ENCODE results near the gene ST3GAL5.

ST3GAL5 gene

DNA sequence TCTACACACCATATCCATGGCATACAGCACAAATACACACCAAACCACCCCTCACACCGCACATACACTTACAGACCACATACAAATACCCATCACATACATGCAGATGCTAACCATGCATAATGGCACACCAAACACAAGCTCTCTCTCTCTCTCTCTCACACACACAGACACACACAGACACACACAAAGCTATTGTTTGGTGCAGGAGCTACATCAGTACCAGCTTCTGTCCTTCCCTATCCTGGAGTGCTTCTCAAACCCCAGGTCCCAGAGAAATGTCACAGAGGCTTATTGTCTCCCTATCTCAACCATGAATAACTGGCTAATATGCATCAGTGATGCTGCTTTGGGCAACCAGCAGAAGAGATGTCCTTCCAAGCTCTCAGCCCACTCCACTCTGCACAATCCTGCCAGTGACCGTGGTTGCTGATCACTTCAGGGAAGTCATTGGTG is 36.5 kb upstream of the ST3GAL5 start:
- Mint-ChIP-seq H3K4me3 (no peak overlapping the region), H3K27me3 (no peaks in the 10 kb centered on the region), H3K27ac (no peak overlapping the region), H3K9me3 (ENCODE audit: low read depth) (no peaks in the 10 kb centered on the region), H3K36me3 (peaks cover 3% of the 10 kb centered on the region), H3K4me1 (ENCODE audit: low read depth) (peaks cover 23% of the 10 kb centered on the region)

DNA sequence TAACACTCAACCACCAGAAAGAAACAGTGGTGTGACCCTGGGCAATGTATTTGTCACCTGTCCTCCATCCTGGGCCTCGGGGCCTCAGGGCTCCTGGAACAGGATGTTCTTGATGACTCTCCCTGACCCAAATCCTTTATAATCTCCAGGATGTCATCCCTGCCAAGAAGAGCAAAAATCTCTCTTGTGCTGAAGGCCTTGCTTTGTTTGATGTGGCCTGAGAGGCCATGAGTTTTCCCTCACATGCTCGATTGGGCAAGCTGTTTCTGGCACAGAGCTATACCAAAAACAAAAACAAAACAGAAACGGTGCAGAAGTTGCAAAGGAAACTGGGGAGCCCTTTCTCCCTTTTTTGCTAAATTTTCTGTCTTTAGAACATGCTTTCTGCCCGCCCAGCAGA is 35.7 kb upstream of the ST3GAL5 start:
- no peaks in the 10 kb centered on the region for H3K9me3 Mint-ChIP-seq (ENCODE audit: low read depth)
- H3K27ac Mint-ChIP-seq, result no peak overlapping the region
- H3K36me3 Mint-ChIP-seq, result peaks cover under 1% of the 10 kb centered on the region
- no peaks in the 10 kb centered on the region for H3K27me3 Mint-ChIP-seq
- peaks cover 21% of the 10 kb centered on the region for H3K4me1 Mint-ChIP-seq (ENCODE audit: low read depth)
- no peak overlapping the region for H3K4me3 Mint-ChIP-seq

DNA sequence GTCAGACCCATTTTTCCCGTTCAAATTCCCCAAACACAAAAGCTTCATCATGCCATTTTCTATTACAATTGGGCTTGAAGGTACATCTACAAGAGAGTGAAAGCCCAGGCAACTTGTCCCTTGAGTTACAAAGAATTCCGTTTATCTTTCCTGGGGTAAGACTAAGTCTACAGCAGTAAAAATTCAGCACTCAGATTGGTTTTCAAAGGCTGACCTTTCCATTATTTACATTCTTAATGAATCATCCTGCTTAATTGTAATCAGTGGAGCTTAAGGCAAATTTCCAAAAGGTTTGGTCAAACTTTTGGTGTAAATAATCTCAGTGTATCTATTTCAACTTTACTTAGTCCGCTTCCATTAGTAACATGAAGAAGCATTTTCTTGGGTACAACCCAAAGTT is 33.4 kb upstream of the ST3GAL5 start:
- Mint-ChIP-seq H3K4me3 (no peak overlapping the region), H3K36me3 (peaks cover 3% of the 10 kb centered on the region), H3K9me3 (ENCODE audit: low read depth) (no peaks in the 10 kb centered on the region), H3K27me3 (no peaks in the 10 kb centered on the region), H3K4me1 (ENCODE audit: low read depth) (peaks cover 8% of the 10 kb centered on the region), H3K27ac (no peak overlapping the region)

DNA sequence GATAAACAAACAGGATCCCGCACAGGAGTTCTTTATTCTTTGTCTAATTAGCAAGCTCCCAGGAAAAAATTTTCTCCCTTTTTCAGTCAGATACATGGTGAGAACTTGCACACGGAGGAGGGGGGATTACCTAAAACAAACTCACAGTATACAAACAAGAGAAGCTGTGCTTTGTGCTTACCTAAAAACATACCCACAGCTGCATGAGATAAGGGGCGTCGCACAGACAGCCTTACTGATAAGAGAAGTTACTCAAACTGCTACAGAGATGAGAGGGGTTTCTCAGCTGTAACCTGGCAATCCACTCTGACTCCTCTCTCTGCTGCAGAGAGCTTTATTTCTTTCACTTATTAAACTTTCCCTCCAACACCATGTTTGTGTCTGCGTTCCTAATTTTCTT is 32.9 kb upstream of the ST3GAL5 start:
- no peak overlapping the region for H3K27ac Mint-ChIP-seq
- H3K4me3 Mint-ChIP-seq, result no peak overlapping the region
- no peaks in the 10 kb centered on the region for H3K9me3 Mint-ChIP-seq (ENCODE audit: low read depth)
- no peaks in the 10 kb centered on the region for H3K27me3 Mint-ChIP-seq
- H3K36me3 Mint-ChIP-seq, result peaks cover 3% of the 10 kb centered on the region
- H3K4me1 Mint-ChIP-seq (ENCODE audit: low read depth), result peaks cover 8% of the 10 kb centered on the region

DNA sequence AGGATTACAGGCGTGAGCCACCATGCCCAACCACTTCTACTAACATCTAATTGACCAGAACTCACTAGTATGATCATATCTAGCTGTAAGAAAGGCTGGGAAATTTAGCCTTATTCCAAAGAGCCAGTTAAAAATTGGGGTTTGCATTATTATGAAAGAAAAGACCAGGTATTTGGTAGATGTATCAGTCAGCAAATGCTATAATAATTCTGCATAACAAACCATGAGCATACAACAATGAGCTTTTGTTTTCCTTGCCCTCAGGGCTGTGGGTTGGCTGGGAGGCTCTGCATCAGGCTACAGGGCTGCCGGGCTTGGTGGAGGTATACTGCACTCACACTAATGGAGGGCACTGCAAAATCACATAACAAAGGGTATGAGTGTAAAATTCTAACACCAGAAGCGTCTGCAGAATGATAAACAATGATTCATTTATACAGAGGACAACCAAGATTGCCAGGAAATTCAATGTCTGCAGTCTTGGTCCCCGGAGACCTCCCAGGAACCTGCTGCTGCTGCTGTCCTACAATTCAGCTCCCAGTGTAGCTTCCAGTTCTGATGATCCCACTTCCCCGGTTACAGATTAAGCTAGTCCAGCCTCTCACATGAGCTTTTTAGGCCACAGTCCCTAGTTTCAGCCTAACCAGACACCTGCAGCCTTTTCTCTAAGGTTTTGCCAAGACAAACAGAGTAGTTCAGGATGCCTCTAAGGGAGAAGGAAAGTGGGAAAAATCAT is 32.2 kb upstream of the ST3GAL5 start:
- Mint-ChIP-seq H3K27me3 (no peaks in the 10 kb centered on the region), H3K9me3 (ENCODE audit: low read depth) (no peaks in the 10 kb centered on the region), H3K27ac (no peak overlapping the region), H3K4me1 (ENCODE audit: low read depth) (peaks cover 8% of the 10 kb centered on the region), H3K36me3 (peaks cover 5% of the 10 kb centered on the region), H3K4me3 (no peak overlapping the region)

DNA sequence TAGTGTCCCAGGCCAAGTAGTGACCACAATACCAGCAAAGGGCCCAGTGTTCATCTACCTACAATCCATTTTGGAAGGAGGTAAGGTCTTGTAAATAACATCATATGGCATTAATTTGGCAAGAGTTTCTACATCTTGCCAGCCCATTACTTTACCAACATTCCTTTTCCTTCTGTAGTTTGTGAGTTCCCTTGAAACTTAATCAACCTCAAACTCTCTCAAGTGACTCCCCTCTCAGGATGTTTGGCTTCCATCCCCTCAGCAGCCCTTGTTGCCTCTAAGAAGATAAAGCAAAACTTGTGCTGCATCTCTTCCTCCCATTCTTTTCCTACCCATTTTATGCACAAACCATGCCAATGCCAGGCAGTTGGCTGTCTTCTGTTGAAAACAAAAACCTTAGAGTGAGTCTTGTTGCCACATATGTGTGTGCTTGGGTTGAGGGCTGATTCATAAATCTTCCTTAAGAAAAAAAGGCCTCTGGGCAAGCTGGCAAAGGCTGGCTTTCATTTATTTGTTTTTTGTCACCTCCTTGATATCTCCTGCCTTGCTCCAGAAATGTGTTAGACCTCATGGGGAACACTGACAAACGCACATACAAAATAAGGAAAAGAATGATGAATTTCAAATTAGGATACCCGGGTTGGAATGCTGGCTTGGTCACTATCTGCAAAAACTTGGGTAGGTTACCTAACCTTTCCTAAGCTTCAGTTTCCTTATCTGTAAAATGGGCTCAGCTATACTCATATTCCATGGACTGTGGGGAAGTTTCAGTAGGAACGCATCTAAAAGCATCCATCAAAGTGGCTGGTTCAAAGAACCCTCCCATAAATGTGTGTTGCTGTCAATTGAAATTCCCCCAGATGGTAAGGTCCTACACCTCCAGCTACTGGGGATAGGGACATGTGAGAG is 29.4 kb upstream of the ST3GAL5 start:
- Mint-ChIP-seq H3K27ac (no peak overlapping the region), H3K9me3 (ENCODE audit: low read depth) (no peaks in the 10 kb centered on the region), H3K36me3 (peaks cover 20% of the 10 kb centered on the region), H3K4me1 (ENCODE audit: low read depth) (no peaks in the 10 kb centered on the region), H3K27me3 (no peaks in the 10 kb centered on the region), H3K4me3 (no peak overlapping the region)

DNA sequence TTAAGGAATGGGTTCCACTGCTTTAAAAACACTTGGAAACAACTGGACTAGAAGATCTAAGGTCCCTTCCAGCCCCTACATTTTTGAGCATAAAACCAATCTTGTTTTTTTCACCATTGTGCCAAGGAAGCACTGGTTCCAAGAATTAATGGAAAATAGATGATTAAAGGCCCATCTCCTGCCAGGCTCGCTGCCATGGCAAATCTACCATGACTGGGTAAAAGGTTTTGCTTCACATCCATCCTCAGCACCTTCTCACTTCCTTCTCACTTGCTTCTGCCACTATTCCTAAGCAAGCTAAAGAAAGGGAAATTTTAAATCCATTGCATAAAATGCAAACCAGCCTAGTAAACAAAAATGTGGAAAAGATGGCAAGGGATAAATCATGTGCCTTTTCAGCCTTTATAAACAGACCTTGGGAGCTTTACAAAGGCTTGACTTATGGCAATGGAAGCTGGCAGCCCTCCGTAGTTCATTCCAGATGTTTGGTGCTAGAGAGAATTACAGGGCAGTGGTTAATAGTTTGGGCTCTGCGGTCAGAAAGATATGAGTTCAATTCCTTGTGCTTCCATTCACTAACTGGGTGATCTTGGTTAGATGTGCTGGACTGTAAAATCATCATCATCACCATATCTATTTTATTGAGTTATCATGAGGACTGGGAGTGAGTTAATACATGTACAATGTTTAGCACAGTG is 27.0 kb upstream of the ST3GAL5 start:
- no peak overlapping the region for H3K27ac Mint-ChIP-seq
- H3K4me1 Mint-ChIP-seq (ENCODE audit: low read depth), result peaks cover 3% of the 10 kb centered on the region
- no peaks in the 10 kb centered on the region for H3K27me3 Mint-ChIP-seq
- H3K36me3 Mint-ChIP-seq, result peaks cover 20% of the 10 kb centered on the region
- H3K9me3 Mint-ChIP-seq (ENCODE audit: low read depth), result no peaks in the 10 kb centered on the region
- no peak overlapping the region for H3K4me3 Mint-ChIP-seq

DNA sequence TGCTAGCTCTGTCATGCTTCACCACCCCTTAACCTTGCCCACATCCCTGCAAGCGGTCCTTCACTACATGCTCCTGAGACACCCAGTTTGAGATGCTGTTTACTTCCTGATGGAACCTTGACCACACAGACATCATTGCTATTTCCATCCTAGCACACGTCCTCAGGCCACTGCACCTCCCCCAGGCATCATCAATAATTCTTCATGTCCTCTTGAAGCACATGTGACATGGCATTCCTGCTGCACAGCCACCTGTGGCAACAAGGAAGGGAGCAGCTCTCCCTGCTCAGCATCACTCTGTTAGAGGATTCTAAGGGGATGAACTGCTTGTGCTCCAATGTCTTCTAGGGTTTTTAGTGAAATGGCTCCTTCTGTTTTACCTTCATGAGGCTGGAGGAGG is 26.1 kb upstream of the ST3GAL5 start:
- Mint-ChIP-seq H3K4me3 (no peak overlapping the region), H3K4me1 (ENCODE audit: low read depth) (peaks cover 4% of the 10 kb centered on the region), H3K27me3 (no peaks in the 10 kb centered on the region), H3K36me3 (peaks cover 20% of the 10 kb centered on the region), H3K27ac (no peak overlapping the region), H3K9me3 (ENCODE audit: low read depth) (no peaks in the 10 kb centered on the region)

DNA sequence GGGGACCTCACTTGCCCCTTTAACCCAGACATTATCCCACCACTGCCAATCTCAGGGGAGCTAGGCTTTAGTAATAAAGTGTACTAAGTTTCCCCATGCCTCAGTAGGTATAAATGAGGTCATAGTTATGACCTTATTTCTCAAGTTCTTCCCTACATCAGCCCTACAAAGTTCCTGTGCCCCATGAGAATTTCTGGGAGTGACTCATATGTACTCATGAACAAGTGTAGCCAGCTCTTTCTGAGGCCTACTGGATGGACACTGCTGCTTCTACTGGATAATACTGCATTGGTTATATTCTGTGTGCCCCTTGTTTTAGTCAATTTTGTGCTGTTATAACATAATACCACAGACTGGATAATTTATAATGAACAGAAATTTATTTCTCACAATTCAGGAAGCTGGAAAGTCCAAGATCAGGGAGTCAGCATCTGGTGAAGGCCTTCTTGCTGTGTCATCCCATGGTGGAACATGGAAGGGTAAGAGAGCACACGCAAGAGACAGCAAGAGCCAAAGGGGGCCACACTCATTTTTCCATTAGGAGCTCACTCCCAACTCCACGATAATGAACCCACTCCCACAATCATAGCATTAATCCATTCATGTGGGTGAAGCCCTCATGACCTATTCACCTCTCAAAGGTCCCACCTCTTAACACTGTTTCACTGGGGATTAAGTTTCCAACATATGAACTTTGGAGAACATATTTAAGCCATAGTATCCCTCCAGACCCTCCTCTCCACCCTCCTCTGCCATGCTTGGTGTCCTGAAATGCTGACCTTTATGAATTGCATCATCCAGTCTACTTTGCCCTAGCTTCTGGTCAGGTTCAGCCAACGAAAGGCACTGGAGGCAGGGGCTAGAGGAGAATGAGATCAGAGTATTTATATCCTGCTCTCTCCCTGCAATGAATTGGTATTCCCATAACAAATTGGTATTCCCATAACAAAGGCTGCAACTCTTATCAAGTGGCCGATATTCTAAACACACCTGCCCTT is 25.4 kb upstream of the ST3GAL5 start:
- H3K4me3 Mint-ChIP-seq, result no peak overlapping the region
- H3K27ac Mint-ChIP-seq, result no peak overlapping the region
- H3K36me3 Mint-ChIP-seq, result peaks cover 20% of the 10 kb centered on the region
- no peaks in the 10 kb centered on the region for H3K27me3 Mint-ChIP-seq
- peaks cover 4% of the 10 kb centered on the region for H3K4me1 Mint-ChIP-seq (ENCODE audit: low read depth)
- H3K9me3 Mint-ChIP-seq (ENCODE audit: low read depth), result no peaks in the 10 kb centered on the region

DNA sequence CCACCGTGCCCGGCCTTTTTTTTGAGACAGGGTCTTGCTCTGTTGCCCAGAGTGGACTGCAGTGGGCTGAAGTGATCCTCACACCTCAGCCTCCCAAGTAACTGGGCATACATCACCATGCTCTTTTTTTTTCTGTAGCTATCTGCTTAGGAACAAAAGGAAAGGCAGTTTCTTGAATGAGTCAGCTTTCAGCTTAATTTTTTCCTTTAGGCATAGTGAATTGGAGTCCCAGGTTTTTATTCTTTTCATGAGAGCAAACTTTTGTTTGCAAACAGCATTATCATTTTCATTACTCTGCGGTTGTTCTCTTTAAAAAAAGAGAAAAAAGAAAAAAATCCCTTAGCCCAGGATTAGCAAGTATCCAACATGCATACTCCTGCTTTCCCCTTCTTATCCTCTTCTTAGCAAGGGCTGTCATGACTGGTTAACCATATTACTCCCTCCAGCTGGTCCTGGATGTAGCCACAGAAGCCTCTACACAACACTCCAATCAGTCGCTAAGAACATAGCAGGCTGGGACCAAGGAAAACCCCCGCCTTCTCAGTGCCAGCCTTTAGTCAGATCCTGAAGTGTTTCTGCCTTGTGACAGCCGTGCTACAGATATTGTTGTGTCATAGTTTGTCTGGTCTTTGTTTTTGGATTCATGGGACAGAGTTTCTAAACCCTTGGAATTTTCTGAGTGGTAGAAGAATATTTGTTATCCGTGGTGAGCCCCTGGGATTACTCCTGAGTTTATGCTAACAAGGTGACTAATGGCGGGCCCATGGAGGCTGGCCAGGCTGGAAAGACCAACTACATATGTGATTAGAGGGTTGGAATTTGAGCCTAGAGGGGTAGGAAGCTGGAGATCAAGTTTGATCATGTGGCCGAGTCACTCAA is 23.3 kb upstream of the ST3GAL5 start:
- Mint-ChIP-seq H3K36me3 (peaks cover 17% of the 10 kb centered on the region), H3K9me3 (ENCODE audit: low read depth) (no peaks in the 10 kb centered on the region), H3K27ac (no peak overlapping the region), H3K4me3 (no peak overlapping the region), H3K4me1 (ENCODE audit: low read depth) (peaks cover 7% of the 10 kb centered on the region), H3K27me3 (no peaks in the 10 kb centered on the region)

DNA sequence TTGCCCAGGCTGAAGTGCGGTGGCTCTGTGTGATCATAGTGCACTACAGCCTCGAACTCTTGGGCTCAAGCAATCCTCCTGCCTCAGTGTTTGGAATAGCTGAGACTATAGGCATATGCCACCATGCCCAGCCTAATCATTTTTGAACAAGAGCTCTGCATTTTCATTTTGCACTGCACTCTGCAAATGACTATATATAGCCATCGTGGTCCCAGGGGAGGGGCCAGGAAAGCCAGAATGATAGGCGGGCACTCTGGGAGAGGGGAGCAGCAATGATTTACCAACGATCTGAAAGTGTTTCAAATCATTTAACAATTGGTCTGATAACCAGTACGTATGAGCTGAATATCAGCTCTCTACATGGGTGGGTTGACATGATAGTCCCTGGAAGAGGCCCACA is 22.3 kb upstream of the ST3GAL5 start:
- no peaks in the 10 kb centered on the region for H3K9me3 Mint-ChIP-seq (ENCODE audit: low read depth)
- peaks cover 7% of the 10 kb centered on the region for H3K4me1 Mint-ChIP-seq (ENCODE audit: low read depth)
- no peak overlapping the region for H3K4me3 Mint-ChIP-seq
- H3K36me3 Mint-ChIP-seq, result peaks cover 16% of the 10 kb centered on the region
- no peak overlapping the region for H3K27ac Mint-ChIP-seq
- H3K27me3 Mint-ChIP-seq, result no peaks in the 10 kb centered on the region

DNA sequence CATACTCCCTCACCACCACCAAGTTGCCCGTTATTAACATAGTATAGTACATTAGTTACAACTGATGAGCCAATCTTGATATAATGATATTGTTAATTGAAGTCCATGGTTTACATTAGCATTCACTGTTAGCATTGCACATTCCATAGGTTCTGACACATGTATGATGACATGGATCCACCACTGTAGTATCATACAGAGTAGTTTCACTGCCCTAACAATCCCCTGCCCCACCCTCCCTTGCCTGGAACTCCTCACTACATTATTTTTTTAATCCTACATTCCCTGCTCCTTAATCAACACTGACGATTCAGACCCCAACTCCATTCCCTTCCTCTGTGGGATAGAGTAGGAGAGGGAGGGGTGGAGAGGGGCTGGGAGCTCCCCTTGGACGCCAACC is 20.2 kb upstream of the ST3GAL5 start:
- Mint-ChIP-seq H3K27ac (no peak overlapping the region), H3K4me1 (ENCODE audit: low read depth) (peaks cover 7% of the 10 kb centered on the region), H3K27me3 (no peaks in the 10 kb centered on the region), H3K36me3 (peaks cover 4% of the 10 kb centered on the region), H3K4me3 (no peak overlapping the region), H3K9me3 (ENCODE audit: low read depth) (no peaks in the 10 kb centered on the region)

DNA sequence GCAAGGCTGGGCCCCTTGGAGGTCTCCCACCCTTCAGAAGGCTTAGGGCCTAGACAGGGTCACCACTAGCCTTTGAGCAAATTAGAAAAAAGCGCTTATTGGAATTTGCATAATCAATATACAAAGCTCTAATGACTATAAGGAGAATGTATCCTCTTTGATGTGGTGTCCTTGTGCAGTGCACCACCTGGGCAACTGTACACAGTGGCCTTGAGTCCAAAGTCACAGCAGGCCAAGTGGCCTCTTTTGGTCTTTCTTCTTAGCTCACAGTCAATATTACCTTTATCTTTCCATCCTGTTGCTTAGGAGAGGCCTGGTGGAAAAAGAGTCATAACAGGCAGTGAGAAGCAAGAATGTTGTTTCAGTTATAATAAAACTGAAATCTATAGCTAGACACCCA is 19.7 kb upstream of the ST3GAL5 start:
- Mint-ChIP-seq H3K36me3 (peaks cover 3% of the 10 kb centered on the region), H3K4me1 (ENCODE audit: low read depth) (peaks cover 7% of the 10 kb centered on the region), H3K9me3 (ENCODE audit: low read depth) (no peaks in the 10 kb centered on the region), H3K4me3 (no peak overlapping the region), H3K27ac (no peak overlapping the region), H3K27me3 (no peaks in the 10 kb centered on the region)
